Measurements from ENCODE around the gene IL1R1. TPM values are rescaled to one million over a fixed set of nuclear protein-coding genes. Genes with fewer than 3 reads are reported as not detected.

The IL1R1 gene
- total RNA-seq, 2 experiments from 2014 or later: not detected

DNA sequence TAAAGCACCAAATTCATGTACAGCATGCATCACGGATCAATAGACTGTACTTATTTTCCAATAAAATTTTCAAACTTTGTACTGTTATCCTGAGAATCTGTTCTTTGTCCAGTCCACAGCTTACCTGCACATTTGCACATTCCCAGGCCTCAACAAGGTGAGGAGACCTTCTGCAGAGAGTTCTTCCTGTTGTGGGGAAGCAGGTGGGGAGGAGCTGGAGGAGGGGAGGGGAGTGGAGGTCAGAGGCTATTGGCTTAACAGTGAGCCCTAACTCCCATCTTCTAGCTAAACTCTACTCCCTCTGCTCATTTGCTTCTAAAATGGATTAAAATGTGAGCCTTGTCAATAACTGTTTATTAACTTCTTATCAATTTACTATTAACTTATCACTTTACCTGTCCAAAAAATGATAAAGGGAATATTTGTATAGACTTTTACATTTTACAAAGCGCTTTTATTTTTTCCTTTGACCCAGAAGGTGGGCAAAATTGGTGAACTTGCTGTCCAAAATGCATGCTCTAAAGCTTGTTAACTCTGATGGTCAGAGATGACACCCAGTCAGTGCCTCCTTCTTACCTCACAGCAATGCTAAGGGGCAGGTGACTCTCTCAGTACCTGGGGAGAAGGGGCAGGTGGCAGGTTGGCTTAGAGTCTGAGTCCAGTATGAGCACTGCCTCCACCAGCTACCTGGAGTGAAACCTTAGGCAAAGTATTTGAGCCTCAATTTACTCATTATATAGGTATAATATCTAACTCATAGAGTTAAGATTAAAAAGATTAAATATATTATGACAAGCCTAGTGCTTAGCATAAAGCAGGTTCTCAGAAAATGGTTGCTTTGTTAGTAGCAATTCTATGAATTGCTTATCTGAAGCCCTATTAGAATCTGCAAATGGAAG, 37.5 kb downstream of the IL1R1 start:
- Histone ChIP-seq H4K20me1 (ENCODE audit: insufficient read depth, low read length) (no peaks in the 10 kb centered on the region), H3K4me2 (ENCODE audit: low read length) (no peak overlapping the region), H3K79me2 (ENCODE audit: insufficient read depth, low read depth, low read length) (no peaks in the 10 kb centered on the region), H3K9me2 (ENCODE audit: insufficient read depth, low read length) (no peaks in the 10 kb centered on the region), H3K4me1 (ENCODE audit: insufficient read depth, low read length, poor library complexity, severe bottlenecking) (no peaks in the 10 kb centered on the region), H2AFZ (ENCODE audit: low read length) (no peak overlapping the region), H3K9me3 (ENCODE audit: low read length) (no peaks in the 10 kb centered on the region), H3K27ac (ENCODE audit: low read depth, low read length, poor library complexity, severe bottlenecking) (no peak overlapping the region), H3K4me3 (ENCODE audit: low read depth, low read length, poor library complexity, severe bottlenecking) (no peak overlapping the region), H3K36me3 (ENCODE audit: insufficient read depth, low read length) (no peaks in the 10 kb centered on the region)
- DNase-seq (ENCODE audit: low spot score): no peak
- BruUV-seq (replicated peaks): no TSS peak
- CTCF ChIA-PET (ENCODE audit: unreplicated experiment): no interaction called here
- POLR2A ChIA-PET: no interaction called here
- intact Hi-C loops (cut with micrococcal nuclease; ENCODE audit: unreplicated experiment): no loop called here
- TF ChIP-seq EZH2phosphoT487 (IDR thresholded peaks at IDR 0.05; ENCODE audit: borderline replicate concordance, low read depth, low read length): no peak
- no peak for TF ChIP-seq CTCF (conservative IDR thresholded peaks at IDR 0.05; ENCODE audit: low read length)

- Histone ChIP-seq H3K4me1 (ENCODE audit: insufficient read depth, low read length, poor library complexity, severe bottlenecking) (no peaks in the 10 kb centered on the region), H3K27ac (ENCODE audit: low read depth, low read length, poor library complexity, severe bottlenecking) (no peak overlapping the region), H4K20me1 (ENCODE audit: insufficient read depth, low read length) (no peaks in the 10 kb centered on the region), H3K36me3 (ENCODE audit: insufficient read depth, low read length) (no peaks in the 10 kb centered on the region), H3K4me3 (ENCODE audit: low read depth, low read length, poor library complexity, severe bottlenecking) (no peak overlapping the region), H3K4me2 (ENCODE audit: low read length) (no peak overlapping the region), H3K9me3 (ENCODE audit: low read length) (no peaks in the 10 kb centered on the region), H3K9me2 (ENCODE audit: insufficient read depth, low read length) (no peaks in the 10 kb centered on the region), H3K79me2 (ENCODE audit: insufficient read depth, low read depth, low read length) (no peaks in the 10 kb centered on the region), H2AFZ (ENCODE audit: low read length) (no peak overlapping the region)
- DNase-seq (ENCODE audit: low spot score): no peak
- ChIA-PET POLR2A (no interaction called here), CTCF (ENCODE audit: unreplicated experiment) (no interaction called here)
- no peak for TF ChIP-seq EZH2phosphoT487 (IDR thresholded peaks at IDR 0.05; ENCODE audit: borderline replicate concordance, low read depth, low read length)
- TF ChIP-seq CTCF (conservative IDR thresholded peaks at IDR 0.05; ENCODE audit: low read length): no peak
- no TSS peak for BruUV-seq (replicated peaks)
- intact Hi-C loops (cut with micrococcal nuclease; ENCODE audit: unreplicated experiment): no loop called here
These were observed 38.1 kb downstream of the IL1R1 start for GRCh38 chr2:102180687-102180999.

- H4K20me1 ChIP-seq (ENCODE audit: insufficient read depth, low read length): no peaks in the 10 kb centered on the region
- no peaks in the 10 kb centered on the region for H3K79me2 ChIP-seq (ENCODE audit: insufficient read depth, low read depth, low read length)
- POLR2A ChIA-PET: no interaction called here
- H2AFZ ChIP-seq (ENCODE audit: low read length): no peak overlapping the region
- H3K4me2 ChIP-seq (ENCODE audit: low read length): no peak overlapping the region
- H3K27ac ChIP-seq (ENCODE audit: low read depth, low read length, poor library complexity, severe bottlenecking): no peak overlapping the region
- CTCF ChIA-PET (ENCODE audit: unreplicated experiment): no interaction called here
- intact Hi-C loops (cut with micrococcal nuclease; ENCODE audit: unreplicated experiment): no loop called here
- H3K36me3 ChIP-seq (ENCODE audit: insufficient read depth, low read length): no peaks in the 10 kb centered on the region
- H3K4me3 ChIP-seq (ENCODE audit: low read depth, low read length, poor library complexity, severe bottlenecking): no peak overlapping the region
- H3K9me2 ChIP-seq (ENCODE audit: insufficient read depth, low read length): no peaks in the 10 kb centered on the region
- no TSS peak for BruUV-seq (replicated peaks)
- DNase-seq (ENCODE audit: low spot score): no peak
- H3K9me3 ChIP-seq (ENCODE audit: low read length): no peaks in the 10 kb centered on the region
- H3K4me1 ChIP-seq (ENCODE audit: insufficient read depth, low read length, poor library complexity, severe bottlenecking): no peaks in the 10 kb centered on the region
- TF ChIP-seq EZH2phosphoT487 (IDR thresholded peaks at IDR 0.05; ENCODE audit: borderline replicate concordance, low read depth, low read length): no peak
These were observed 38.8 kb downstream of the IL1R1 start for GRCh38 chr2:102181376-102181775.

Data from OCI-LY7 (cell line).